GM12891 (cell line): ENCODE data around the gene ATG13.
A peak's percentile ranks its signal among the peaks of the same experiment; 100 is the strongest.

Experiments used
- POLR2A ChIP-seq: IDR thresholded peaks from 2 replicates; pipeline ENCODE4 v1.6.1; 2011; ENCODE audit warnings: low read depth, low read length, control low read depth
- POLR2AphosphoS5 ChIP-seq: IDR thresholded peaks from 2 replicates; pipeline ENCODE4 v1.6.1; 2011; ENCODE audit warnings: low read depth, low read length, control low read depth
- TAF1 ChIP-seq: IDR thresholded peaks from 2 replicates; pipeline ENCODE4 v1.6.1; 2011; ENCODE audit warnings: low read depth, low read length, control low read depth

DNA sequence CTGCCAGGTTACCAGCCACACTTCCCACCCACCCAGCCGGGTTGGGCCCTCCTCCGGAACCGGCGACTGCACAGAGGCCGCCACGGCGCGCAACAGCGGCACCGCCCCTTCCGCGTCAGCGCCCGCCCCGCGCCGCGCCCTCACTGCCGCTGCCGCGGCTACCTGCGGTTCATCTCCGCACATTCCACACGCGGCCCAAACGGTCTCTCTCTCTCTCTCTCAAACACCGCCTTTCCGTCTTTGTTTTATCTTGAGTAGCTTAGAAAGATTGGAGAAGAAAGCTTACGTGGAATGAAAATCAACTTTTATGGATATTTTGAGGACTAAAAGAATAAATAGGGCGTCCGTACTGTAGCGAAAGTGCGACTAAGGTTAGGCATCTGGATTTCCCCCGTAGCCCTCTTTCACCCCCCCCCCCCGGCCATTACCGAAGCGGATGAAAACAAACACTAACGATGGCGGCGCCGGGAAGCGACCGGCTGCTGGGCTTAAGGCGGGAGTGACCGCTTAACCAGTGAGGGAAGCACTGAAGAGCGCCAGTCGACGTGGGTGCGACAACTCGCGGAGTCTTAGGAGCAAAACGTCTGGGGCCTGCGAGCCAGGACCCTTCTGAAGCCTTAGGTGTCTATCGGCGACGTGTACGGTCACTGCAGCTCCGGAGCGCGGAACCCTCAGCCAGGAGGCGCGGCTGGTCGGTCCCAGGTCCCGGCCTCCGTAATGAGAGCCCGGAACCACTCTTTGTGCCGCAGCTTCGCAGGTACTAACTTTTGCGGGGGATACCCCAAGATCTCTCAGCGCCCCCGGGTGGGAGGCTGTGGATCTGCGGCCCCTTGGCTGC lies at the start of gene ATG13, which contains the start of gene HARBI1:
- TF ChIP-seq TAF1 (peak; percentile 67), POLR2A (no peak), POLR2AphosphoS5 (0 out of 2 replicates have a peak, but pooled peaks have one; percentile 36)
